ENCODE data around the gene PTPRN2. TPM values are rescaled to one million over a fixed set of nuclear protein-coding genes. Genes with fewer than 3 reads are reported as not detected.

The PTPRN2 gene
- total and polyA plus RNA-seq, 4 donors, result 18.1 to 69.9 (median 50.4) TPM

- no peak overlapping the region for H3K4me3 ChIP-seq (ENCODE audit: low read depth, low read length)
- no peak overlapping the region for H3K27ac ChIP-seq (ENCODE audit: low read depth, low read length)
- peaks cover 2% of the 10 kb centered on the region for H3K27me3 ChIP-seq (ENCODE audit: control insufficient read depth, insufficient read depth, low read length)
- no CpG with 5 or more reads among the region's 11 CpGs for WGBS (ENCODE audit: insufficient coverage)
- H3K9me3 ChIP-seq (ENCODE audit: control insufficient read depth, insufficient read depth, low read length), result no peaks in the 10 kb centered on the region
- peaks cover 28% of the 10 kb centered on the region for H3K4me1 ChIP-seq (ENCODE audit: control insufficient read depth, insufficient read depth, low read length)
- no peaks in the 10 kb centered on the region for H3K36me3 ChIP-seq (ENCODE audit: control insufficient read depth, insufficient read depth, low read length)
- DNase-seq (ENCODE audit: low read depth in 4 of 6, low spot score in 6 of 6), result peak in 1 of 6 donors; percentile 82
Observed at GRCh38 chr7:158010961-158011693, 576.5 kb downstream of the PTPRN2 start.

GRCh38 chr7:158009886-158010285 is 577.7 kb downstream of the PTPRN2 start:
- no peak overlapping the region for H3K27ac ChIP-seq (ENCODE audit: low read depth, low read length)
- no peak for DNase-seq (ENCODE audit: low read depth in 4 of 6, low spot score in 6 of 6)
- no peak overlapping the region for H3K4me3 ChIP-seq (ENCODE audit: low read depth, low read length)
- H3K4me1 ChIP-seq (ENCODE audit: control insufficient read depth, insufficient read depth, low read length), result peaks cover 17% of the 10 kb centered on the region
- no peaks in the 10 kb centered on the region for H3K36me3 ChIP-seq (ENCODE audit: control insufficient read depth, insufficient read depth, low read length)
- WGBS (ENCODE audit: insufficient coverage), result 61% methylated on average over 8 of the region's 9 CpGs
- H3K27me3 ChIP-seq (ENCODE audit: control insufficient read depth, insufficient read depth, low read length), result peaks cover 2% of the 10 kb centered on the region
- no peaks in the 10 kb centered on the region for H3K9me3 ChIP-seq (ENCODE audit: control insufficient read depth, insufficient read depth, low read length)

- WGBS (ENCODE audit: insufficient coverage), result 79% methylated on average over 2 of the region's 12 CpGs
- Histone ChIP-seq H3K36me3 (ENCODE audit: control insufficient read depth, insufficient read depth, low read length) (peaks cover 2% of the 10 kb centered on the region), H3K27me3 (ENCODE audit: control insufficient read depth, insufficient read depth, low read length) (peaks cover 2% of the 10 kb centered on the region), H3K4me1 (ENCODE audit: control insufficient read depth, insufficient read depth, low read length) (peaks cover 17% of the 10 kb centered on the region), H3K9me3 (ENCODE audit: control insufficient read depth, insufficient read depth, low read length) (no peaks in the 10 kb centered on the region), H3K4me3 (ENCODE audit: low read depth, low read length) (no peak overlapping the region), H3K27ac (ENCODE audit: low read depth, low read length) (no peak overlapping the region)
- no peak for DNase-seq (ENCODE audit: low read depth in 4 of 6, low spot score in 6 of 6)
Observed at GRCh38 chr7:158008267-158008666, 579.4 kb downstream of the PTPRN2 start.

GRCh38 chr7:158007697-158008257 is 579.8 kb downstream of the PTPRN2 start:
- peaks cover 17% of the 10 kb centered on the region for H3K4me1 ChIP-seq (ENCODE audit: control insufficient read depth, insufficient read depth, low read length)

GRCh38 chr7:158006841-158007696 is 580.6 kb downstream of the PTPRN2 start:
- Histone ChIP-seq H3K4me3 (ENCODE audit: low read depth, low read length) (no peak overlapping the region), H3K27ac (ENCODE audit: low read depth, low read length) (no peak overlapping the region), H3K4me1 (ENCODE audit: control insufficient read depth, insufficient read depth, low read length) (peaks cover 18% of the 10 kb centered on the region), H3K9me3 (ENCODE audit: control insufficient read depth, insufficient read depth, low read length) (no peaks in the 10 kb centered on the region), H3K27me3 (ENCODE audit: control insufficient read depth, insufficient read depth, low read length) (peaks cover 2% of the 10 kb centered on the region), H3K36me3 (ENCODE audit: control insufficient read depth, insufficient read depth, low read length) (peaks cover 8% of the 10 kb centered on the region)
- WGBS (ENCODE audit: insufficient coverage), result 88% methylated on average over 27 of the region's 29 CpGs
- no peak for DNase-seq (ENCODE audit: low read depth in 4 of 6, low spot score in 6 of 6)

More at GRCh38 chr7:158007697-158008257, 579.8 kb downstream of the PTPRN2 start:
- Histone ChIP-seq H3K27me3 (ENCODE audit: control insufficient read depth, insufficient read depth, low read length) (peaks cover 2% of the 10 kb centered on the region), H3K36me3 (ENCODE audit: control insufficient read depth, insufficient read depth, low read length) (peaks cover 2% of the 10 kb centered on the region), H3K27ac (ENCODE audit: low read depth, low read length) (no peak overlapping the region), H3K4me3 (ENCODE audit: low read depth, low read length) (no peak overlapping the region), H3K9me3 (ENCODE audit: control insufficient read depth, insufficient read depth, low read length) (no peaks in the 10 kb centered on the region)
- 52% methylated on average over 3 of the region's 5 CpGs for WGBS (ENCODE audit: insufficient coverage)
- DNase-seq (ENCODE audit: low read depth in 4 of 6, low spot score in 6 of 6), result no peak

- Histone ChIP-seq H3K4me1 (ENCODE audit: control insufficient read depth, insufficient read depth, low read length) (peaks cover 25% of the 10 kb centered on the region), H3K9me3 (ENCODE audit: control insufficient read depth, insufficient read depth, low read length) (no peaks in the 10 kb centered on the region), H3K36me3 (ENCODE audit: control insufficient read depth, insufficient read depth, low read length) (peaks cover 16% of the 10 kb centered on the region), H3K27ac (ENCODE audit: low read depth, low read length) (no peak overlapping the region), H3K27me3 (ENCODE audit: control insufficient read depth, insufficient read depth, low read length) (peaks cover 2% of the 10 kb centered on the region), H3K4me3 (ENCODE audit: low read depth, low read length) (no peak overlapping the region)
- WGBS (ENCODE audit: insufficient coverage), result 79% methylated on average over 11 of the region's 12 CpGs
- no peak for DNase-seq (ENCODE audit: low read depth in 4 of 6, low spot score in 6 of 6)
Observed at GRCh38 chr7:158005531-158005930, 582.1 kb downstream of the PTPRN2 start.

GRCh38 chr7:158004123-158004490 is 583.5 kb downstream of the PTPRN2 start:
- Histone ChIP-seq H3K4me1 (ENCODE audit: control insufficient read depth, insufficient read depth, low read length) (peaks cover 25% of the 10 kb centered on the region), H3K9me3 (ENCODE audit: control insufficient read depth, insufficient read depth, low read length) (no peaks in the 10 kb centered on the region), H3K4me3 (ENCODE audit: low read depth, low read length) (no peak overlapping the region), H3K27ac (ENCODE audit: low read depth, low read length) (no peak overlapping the region), H3K27me3 (ENCODE audit: control insufficient read depth, insufficient read depth, low read length) (no peaks in the 10 kb centered on the region), H3K36me3 (ENCODE audit: control insufficient read depth, insufficient read depth, low read length) (peaks cover 16% of the 10 kb centered on the region)
- no peak for DNase-seq (ENCODE audit: low read depth in 4 of 6, low spot score in 6 of 6)
- 60% methylated on average over 1 of the region's 2 CpGs for WGBS (ENCODE audit: insufficient coverage)

- no peaks in the 10 kb centered on the region for H3K9me3 ChIP-seq (ENCODE audit: control insufficient read depth, insufficient read depth, low read length)
- no peak overlapping the region for H3K4me3 ChIP-seq (ENCODE audit: low read depth, low read length)
- DNase-seq (ENCODE audit: low read depth in 4 of 6, low spot score in 6 of 6), result no peak
- peaks cover 16% of the 10 kb centered on the region for H3K36me3 ChIP-seq (ENCODE audit: control insufficient read depth, insufficient read depth, low read length)
- 85% methylated on average over 23 of the region's 23 CpGs for WGBS (ENCODE audit: insufficient coverage)
- peaks cover 24% of the 10 kb centered on the region for H3K4me1 ChIP-seq (ENCODE audit: control insufficient read depth, insufficient read depth, low read length)
- H3K27ac ChIP-seq (ENCODE audit: low read depth, low read length), result no peak overlapping the region
- no peaks in the 10 kb centered on the region for H3K27me3 ChIP-seq (ENCODE audit: control insufficient read depth, insufficient read depth, low read length)
Observed at GRCh38 chr7:158003441-158004122, 584.0 kb downstream of the PTPRN2 start.

GRCh38 chr7:158002486-158003080 is 585.0 kb downstream of the PTPRN2 start:
- H3K27ac ChIP-seq (ENCODE audit: low read depth, low read length), result no peak overlapping the region
- no peak for DNase-seq (ENCODE audit: low read depth in 4 of 6, low spot score in 6 of 6)
- no peaks in the 10 kb centered on the region for H3K9me3 ChIP-seq (ENCODE audit: control insufficient read depth, insufficient read depth, low read length)
- peaks cover 16% of the 10 kb centered on the region for H3K36me3 ChIP-seq (ENCODE audit: control insufficient read depth, insufficient read depth, low read length)
- WGBS (ENCODE audit: insufficient coverage), result 86% methylated on average over 17 of the region's 17 CpGs
- no peak overlapping the region for H3K4me3 ChIP-seq (ENCODE audit: low read depth, low read length)
- peaks cover 22% of the 10 kb centered on the region for H3K4me1 ChIP-seq (ENCODE audit: control insufficient read depth, insufficient read depth, low read length)
- H3K27me3 ChIP-seq (ENCODE audit: control insufficient read depth, insufficient read depth, low read length), result no peaks in the 10 kb centered on the region
